SHP77 treated with DMSO at 0.1 percent for 48 hours (cell line): ENCODE results near the gene CSF1.
"Not testable (repeated sequence)": the region's sequence is repeated elsewhere in the genome, so short reads cannot be mapped to it uniquely, and the experiment has no call there.

Source experiments
- DNase-seq: peaks from one replicate; lab custom pipeline; 2025; lab: John Stamatoyannopoulos, UW

Gene CSF1, protein sequence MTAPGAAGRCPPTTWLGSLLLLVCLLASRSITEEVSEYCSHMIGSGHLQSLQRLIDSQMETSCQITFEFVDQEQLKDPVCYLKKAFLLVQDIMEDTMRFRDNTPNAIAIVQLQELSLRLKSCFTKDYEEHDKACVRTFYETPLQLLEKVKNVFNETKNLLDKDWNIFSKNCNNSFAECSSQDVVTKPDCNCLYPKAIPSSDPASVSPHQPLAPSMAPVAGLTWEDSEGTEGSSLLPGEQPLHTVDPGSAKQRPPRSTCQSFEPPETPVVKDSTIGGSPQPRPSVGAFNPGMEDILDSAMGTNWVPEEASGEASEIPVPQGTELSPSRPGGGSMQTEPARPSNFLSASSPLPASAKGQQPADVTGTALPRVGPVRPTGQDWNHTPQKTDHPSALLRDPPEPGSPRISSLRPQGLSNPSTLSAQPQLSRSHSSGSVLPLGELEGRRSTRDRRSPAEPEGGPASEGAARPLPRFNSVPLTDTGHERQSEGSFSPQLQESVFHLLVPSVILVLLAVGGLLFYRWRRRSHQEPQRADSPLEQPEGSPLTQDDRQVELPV

DNA sequence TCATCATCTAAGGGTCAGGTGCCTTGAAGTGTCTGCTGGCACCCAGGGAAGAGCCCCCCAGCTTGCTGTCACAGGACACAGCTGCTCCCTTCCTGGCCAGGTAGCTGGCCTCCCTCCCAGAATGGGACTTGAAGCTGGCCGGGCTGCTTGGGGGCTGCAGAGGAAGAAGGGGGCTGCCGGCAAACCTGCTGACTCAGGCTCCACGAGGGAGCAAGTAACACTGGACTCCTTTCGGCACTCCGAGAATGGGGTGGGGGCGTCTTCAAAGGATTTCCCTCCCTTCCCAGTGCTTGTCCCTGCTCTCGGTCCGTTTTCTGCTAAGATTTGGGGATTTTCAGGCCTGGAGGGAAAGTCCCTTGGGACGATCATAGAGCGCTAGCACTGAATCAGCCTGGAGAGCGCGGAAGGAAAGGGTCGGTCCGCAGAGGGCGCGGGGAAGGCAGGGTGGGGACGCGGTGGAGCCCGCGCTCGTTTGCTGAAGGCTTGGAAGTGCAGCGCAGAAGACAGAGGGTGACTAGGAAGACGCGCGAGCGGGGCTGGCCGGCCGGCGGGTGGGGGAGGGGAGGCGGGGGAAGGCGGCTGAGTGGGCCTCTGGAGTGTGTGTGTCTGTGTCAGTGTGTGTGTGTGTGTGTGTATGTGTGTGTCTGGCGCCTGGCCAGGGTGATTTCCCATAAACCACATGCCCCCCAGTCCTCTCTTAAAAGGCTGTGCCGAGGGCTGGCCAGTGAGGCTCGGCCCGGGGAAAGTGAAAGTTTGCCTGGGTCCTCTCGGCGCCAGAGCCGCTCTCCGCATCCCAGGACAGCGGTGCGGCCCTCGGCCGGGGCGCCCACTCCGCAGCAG lies at the start of gene CSF1:
Gene CSF1 (plus strand): TSS at position 727 of the 840 bp plus-strand sequence. CDS start 175 bp downstream, outside the sequence.
- DNase-seq: no peak

DNA sequence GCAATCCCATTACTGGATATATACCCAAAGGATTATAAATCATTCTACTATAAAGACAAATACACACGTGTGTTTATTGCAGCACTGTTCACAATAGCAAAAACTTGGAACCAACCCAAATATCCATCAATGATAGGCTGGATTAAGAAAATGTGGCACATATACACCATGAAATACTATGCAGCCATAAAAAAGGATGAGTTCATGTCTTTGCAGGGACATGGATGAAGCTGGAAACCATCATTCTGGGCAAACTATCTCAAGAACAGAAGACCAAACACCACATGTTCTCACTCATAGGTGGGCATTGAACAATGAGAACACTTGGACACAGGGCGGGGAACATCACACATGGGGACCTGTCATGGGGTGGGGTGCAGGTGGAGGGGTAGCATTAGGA lies 49.0 kb upstream of the CSF1 start:
- not testable (repeated sequence) for DNase-seq

DNA sequence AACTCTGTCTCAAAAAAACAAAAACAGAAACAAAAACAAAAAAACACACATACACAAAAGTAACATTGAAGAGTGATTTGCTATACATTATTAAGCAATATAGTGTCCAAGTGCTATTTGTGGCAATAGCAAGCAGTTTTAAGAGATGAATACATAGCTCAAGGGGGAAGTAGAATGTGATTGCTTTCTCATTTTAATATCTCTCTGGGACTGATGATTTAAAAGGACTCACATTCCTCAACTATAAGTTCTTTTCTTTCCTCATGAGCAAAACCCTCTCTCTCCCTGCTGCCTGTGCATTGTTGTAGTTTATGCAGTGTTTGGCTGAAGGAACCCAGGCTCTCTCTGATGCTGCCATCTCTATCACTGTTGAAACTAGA lies 47.0 kb upstream of the CSF1 start:
- DNase-seq: no peak

DNA sequence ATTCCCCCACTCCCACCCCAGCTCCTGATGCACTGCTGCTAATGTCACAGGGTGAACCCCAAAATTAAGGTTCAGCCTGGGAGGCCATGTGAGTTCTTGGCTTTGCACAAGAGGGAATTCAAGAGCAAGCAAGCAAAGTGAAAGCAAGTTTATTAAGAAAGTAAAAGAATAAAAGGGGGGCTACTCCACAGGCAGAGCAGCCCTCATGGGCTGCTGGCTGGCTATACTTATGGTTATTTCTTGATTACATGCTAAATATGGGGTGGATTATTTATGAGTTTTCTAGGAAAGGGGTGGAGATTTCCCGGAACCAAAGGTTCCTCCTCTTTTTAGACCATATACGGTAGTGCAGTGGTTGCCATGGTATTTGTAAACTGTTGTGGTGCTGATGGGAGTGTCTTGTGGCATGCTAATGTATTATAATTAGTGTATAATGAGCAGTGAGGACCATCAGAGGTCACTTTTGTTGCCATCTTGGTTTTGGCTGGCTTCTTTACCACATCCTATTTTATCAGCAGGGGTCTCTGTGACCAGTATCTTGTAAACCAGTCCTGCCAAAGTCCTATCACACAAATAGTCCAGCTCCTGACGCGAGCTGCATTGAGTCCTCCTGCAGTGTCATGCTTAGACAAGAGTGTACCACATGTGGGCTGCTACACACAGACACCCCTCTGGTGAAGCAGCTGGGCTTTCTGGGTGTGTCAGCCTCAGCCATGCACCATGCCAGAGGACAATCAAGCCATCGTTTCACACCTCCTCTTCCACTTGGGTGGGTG lies 46.4 kb upstream of the CSF1 start:
- no peak for DNase-seq

DNA sequence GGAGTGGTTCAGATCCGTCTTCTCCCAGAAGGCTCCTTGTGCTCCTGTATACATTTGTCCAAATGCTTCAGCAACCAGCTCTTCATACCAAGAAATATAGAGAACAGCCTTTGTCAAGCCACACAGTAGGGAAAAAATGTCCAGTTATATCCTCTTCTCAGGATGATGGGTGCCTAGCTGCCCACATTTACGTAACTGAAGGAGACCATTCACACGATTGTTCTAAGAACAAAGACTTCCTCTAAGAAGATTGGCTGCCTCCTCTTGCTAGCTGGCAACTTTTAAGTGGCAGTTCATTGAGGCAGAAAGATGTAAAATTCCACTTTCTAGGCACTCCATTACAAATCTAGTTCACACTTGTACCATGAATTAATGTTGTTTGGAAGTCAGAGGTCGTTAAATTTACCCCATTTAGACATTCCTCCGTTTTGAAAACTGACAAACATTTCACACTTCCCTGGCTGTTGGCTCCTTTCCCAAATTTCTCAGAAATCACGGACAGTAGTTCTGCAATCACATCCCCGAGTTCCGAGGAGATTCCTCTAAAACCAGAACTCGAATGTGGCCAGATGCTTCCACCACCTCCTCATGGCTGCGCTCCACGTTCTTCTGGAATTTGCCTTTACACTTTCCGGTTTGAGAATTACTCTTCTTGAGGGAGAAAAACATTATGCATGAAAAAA lies 45.6 kb upstream of the CSF1 start:
- DNase-seq: no peak

DNA sequence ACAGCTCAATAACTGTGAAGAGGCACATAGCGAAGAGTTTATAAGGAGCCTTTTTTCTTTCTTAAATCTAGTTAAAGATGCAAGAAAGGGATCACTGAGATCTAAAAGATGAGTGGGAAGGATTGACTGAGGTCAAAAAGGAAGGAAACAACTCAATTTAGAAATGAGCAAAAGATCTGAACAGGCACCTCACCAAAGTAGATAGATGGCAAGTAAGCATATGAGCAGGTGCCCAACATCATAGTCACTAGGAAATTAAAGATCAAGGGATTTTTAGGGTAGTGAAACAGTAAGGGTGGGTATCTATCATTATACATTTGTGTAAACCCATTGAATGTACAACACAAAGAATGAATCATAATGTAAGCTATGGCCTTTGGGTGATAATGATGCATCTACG lies 44.6 kb upstream of the CSF1 start:
- no peak for DNase-seq

DNA sequence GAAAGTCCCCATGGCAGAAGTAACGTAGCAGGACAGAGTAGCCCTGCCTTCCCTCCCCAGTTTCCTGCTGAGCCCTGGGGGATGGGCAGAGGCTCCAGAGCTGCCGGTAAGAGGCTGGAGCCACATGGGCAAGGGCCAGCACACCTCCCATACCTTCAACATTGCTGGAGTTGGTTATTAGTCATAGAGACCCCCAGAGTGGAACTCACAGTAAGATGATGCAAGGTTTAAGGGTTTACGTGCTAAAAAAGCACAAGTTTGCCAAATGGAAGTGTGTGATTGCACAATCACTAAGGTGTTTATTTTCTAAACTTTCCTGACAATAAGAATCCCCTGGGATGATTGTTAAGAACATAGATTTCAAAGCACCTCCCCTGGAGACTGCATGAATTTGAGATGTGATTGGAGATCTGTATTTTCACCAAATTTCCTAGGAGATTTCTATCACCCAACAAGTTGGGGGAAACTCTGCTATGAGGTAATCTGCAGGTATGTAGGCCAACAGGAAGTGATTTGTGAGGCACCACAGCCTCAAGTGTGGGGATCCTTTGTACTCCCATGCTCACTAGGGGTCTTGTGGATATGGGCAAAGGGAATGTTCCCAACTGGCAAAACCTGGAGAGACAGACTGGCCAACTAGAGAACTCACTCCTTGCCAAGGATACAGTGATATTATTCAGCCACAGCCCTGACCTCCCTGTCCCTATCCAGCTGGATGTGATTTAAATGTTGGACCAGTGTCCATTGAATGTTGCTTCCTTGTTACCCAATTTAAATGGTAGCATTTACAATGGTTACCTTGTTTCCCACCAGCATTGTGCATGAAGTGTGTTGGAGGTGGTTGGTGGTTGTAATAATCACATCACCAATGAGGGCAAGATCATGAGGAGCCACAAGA lies 37.1 kb upstream of the CSF1 start:
- DNase-seq: no peak

DNA sequence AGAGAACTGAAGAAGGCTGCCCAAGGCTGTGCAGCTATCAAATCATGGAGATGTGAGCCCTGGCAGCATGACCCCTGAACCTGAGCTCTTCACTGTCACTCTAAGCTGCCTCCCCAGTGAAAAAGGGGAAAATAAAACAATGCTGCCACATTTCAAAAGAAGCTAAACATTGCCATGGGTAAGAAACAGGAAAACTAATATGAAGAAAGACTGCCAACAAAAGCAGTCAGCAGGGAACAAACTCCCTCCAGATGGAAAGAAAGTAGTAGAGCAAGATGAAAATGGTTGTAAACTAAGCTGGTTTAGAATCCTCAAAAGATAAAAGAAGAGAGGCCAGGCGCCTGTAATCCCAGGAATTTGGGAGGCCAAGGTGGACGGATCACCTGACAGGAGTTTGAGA lies 36.2 kb upstream of the CSF1 start:
- DNase-seq: no peak

DNA sequence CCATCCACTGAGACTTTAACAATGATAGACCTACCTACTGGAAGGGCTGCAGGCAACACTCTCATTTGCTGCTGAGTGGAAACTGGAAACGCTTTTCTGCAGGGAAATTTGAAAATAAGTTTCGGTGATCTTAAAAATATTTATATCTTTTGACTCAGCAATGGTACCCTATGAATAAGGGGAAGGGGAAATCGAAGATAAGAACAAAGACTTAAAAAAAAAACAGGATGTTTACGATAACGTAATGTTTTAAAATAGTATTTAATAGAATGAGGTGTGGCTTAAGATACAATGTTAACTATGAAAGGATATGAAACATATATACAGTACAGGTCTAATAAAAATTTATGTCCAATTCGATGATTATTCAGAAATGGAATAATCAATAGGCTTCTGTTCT lies 34.8 kb upstream of the CSF1 start:
- DNase-seq: no peak

DNA sequence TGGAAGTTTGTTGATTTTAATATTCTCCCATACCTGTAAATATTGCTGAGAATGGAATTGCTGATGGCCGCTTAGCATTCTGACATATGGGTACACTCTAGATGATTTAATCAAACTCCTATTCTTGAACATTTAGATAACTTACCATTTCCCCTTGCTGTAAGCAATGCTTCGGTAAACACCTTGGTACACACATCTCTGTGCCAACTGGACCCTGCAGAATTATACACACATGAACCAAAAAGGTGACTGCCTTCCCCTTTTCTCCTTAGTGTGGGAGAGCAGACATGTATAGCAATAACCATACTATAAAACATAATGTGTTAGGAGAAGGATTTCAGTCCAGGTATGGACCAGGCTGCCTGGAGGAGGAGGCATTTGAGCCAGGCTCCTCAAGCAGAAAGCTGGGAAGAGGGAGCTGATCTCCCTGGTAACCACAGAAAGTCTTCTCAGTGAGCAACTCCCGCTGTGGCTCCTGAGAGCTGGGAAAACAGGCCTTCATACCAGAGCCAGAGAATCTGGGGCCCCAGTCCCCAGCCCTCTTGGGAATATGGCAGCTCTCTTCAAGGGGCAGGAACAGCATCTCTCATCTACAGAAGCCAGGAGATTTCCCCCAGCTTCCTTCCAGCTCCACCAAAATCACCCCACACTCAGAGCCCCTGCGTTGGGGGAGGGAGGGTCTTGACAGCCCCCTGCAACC lies 33.9 kb upstream of the CSF1 start:
- DNase-seq: no peak

DNA sequence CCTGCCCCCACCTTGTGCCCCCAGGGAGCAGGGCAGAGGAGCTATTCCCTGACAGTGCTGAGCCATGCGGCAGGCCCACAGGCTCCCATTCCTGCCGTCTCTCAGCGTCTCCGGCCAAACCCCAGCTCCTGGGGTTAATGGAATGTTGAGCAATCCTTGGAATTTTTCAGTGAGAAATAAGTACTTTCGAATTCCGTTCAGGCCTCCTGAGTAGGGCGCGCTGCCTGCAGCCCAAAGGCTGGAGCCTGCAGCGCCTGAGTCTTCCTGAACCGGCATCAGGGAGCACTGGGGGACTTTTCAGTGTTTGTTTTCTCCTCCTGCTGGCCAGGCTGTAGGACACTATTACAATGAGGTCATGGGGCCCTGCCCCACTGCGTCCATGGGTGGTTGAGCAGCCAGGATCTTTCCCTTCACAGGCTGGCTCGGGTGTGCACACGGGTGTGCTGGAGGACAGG lies 33.3 kb upstream of the CSF1 start:
- no peak for DNase-seq

DNA sequence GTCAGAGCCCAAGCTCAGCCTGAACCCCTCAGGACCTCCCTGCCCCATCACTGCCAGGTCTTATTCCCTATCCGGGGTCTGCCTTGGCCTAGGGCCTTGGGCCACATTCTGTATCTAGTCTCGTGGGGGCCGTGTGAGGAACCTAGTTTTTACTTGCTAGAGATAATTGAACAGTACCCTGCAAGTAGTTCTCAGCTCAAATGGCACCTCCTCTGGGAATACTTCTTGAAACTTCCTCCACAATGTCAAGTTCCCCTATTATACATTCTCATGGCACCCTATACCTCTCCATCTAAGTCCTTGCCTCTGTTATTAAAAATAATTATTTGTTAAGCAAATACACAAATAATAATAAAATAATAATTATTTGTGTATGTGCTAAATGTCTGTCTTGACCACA lies 32.9 kb upstream of the CSF1 start:
- no peak for DNase-seq

DNA sequence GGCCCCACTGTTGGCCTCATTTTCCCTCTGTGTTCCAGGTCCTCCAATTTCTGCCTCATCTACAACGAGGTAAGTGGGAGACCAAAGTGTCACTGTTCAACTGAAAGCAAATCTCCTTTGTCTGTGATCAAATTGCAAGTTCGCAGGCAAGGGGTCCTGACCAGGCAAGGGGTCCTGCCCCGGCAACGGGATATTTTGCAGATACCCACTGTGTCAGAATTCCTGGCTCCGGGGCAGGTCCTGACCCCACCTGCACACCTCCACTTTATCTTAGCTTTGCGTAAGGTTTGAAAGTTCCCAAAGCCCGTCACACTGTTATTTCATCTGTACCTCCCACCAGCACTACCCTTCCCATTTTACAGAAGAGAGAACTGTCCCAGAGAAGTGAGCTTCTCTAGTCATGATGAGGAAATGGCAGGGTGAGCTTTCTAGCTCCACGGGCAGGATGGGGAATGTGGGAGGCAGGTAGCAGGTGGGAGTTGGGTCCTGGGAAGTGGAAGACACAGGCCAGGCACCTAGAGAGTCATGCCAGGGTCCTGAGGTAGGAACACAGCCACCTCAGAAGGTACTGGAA lies 32.0 kb upstream of the CSF1 start:
- no peak for DNase-seq

DNA sequence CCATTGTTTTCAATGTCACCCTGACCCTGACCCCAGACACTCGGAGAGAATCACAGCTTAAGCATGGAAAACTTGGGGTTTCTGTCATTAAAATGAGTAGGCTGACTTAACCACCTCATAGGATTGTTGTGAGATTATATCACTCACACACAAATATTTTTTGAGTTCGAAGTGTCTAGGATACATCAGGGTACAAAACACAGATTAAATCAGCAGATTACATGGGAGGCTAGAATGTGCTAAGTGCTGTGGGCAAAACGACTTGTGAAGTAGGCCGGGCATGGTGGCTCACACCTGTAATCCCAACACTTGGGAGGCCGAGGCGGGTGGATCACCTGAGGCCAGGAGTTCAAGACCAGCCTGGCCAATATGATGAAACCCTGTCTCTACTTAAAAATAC lies 31.3 kb upstream of the CSF1 start:
- not testable (repeated sequence) for DNase-seq

DNA sequence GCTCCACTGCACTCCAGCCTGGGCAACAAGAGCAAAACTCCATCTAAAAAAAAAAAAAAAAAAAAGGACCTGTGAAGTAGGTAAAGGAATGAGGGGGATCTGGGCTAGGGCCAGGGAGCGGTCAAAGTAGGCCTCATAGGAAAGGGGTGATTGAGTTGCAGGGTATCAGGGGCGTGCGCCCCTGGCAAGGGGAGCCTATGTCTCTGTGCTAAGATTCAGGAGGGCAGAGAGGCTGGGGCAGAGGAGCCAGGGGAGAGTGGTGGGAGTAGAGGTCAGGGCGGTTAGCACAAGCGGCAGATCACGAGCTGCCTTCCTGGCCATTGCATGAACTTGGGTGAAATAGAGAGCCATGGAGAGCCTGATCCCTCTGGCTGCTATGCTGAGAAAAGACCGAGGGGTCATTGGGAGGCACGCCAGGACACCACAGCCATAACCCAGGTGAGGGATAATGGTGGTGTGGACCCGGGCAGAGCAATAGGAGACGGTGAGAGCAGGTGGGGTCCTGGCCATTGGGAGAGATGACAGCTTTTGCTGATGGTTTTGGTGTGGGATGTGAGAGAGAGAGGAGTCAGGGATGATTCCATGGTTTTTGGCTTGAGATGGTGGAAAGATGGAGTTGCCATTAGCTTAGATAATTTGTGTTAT lies 30.6 kb upstream of the CSF1 start:
- no peak for DNase-seq

DNA sequence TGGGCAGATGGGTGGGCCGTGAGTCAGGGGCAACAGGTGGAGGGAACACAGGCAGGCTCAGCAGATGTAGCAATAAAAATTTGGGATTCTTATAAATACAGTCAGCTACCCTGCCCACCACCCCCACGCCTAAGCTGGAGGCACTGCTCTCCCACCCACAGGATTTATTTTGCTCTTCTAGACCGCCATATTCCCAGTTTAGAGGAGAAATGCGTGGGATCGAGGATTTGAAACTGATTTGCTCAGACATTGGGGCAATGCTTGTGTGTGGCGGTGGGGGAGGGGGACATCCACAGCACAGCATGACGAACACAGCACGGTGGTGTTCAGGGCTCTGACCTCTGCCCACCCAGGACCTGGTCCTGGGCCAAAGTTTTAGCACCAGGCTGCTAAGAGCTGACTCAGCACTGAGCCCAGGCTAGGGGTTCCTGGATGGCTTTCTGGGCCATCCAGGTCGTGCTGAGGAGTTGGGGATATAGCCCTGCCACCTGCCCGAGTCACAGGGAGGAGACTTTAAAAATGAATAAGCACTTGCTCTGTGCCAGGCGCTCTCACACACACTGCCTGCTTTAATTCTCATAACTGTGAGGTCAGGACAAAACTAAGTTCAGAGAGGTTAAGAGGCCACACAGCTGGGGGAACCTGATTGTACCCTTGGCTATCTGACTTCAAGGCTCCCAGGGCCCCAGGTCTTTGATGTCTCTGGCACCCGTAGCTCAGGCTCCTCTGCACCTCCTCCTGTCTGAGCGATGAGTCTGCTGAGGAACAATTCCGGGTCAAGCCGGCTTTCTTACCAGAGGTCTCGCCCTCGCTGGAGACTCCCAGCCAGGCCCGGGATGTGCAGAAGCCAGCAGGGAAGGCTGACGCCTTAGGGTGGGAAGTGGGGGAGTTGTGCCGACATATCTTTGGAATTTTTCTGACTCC lies 29.4 kb upstream of the CSF1 start:
- no peak for DNase-seq

DNA sequence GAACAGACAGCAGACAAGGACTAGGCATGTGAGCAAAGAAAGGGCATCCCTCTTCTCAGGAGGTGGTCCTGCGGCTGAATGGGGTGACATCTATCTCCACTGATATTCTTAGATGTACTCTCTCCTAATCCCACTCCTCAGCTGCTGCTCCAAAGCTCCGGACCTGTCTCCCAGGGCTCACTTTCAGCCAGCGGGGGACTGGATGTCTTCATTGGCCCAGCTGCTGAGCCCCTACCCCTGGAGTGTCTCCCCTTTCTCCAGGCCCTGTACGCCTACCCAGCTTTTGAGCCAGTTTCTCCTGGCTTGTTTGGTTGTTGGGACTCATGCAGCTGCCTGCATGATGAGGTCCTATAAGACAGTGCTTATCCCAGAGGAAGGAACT lies 28.8 kb upstream of the CSF1 start:
- DNase-seq: no peak
